Heart left ventricle (tissue), 16 donors: Measurements from ENCODE around the gene MPHOSPH6. TPM values are rescaled to one million over a fixed set of nuclear protein-coding genes. Genes with fewer than 3 reads are reported as not detected.

ENCODE experiments used
- ATAC-seq, 4 donors: fragments of 200-7000 bp; cut with Tn5 transposase; one replicate each; pipeline ENCODE4 v1.9.1; 2020 to 2022; ENCODE audit warnings: moderate library complexity in 4 of 4, mild to moderate bottlenecking in 3 of 4, moderate number of reproducible peaks in 1 of 4
- DNase-seq, 5 donors: peaks; one replicate each; pipeline ENCODE4 v3.0.0-alpha.2; 2020
- H3K27ac ChIP-seq, 12 donors: fragments of 200-600 bp; sonication (generic) in 4 of 12; one replicate each; pipeline versions ENCODE4 v1.5.0 to v1.8.0; 2016 to 2022; ENCODE audit warnings: mild to moderate bottlenecking in 2 of 12
- H3K27me3 ChIP-seq, 9 donors: fragments of 200-600 bp; sonication (generic) in 2 of 9; one replicate each; pipeline versions ENCODE4 v1.5.1 to v1.8.0; 2016 to 2022; ENCODE audit warnings: mild to moderate bottlenecking in 3 of 9
- H3K36me3 ChIP-seq, 9 donors: fragments of 200-600 bp; sonication (generic) in 2 of 9; one replicate each; pipeline versions ENCODE4 v1.5.0 to v1.8.0; 2018 to 2022; ENCODE audit warnings: mild to moderate bottlenecking in 2 of 9
- H3K4me1 ChIP-seq, 12 donors: fragments of 200-600 bp; sonication (generic) in 4 of 12; one replicate each; pipeline versions ENCODE4 v1.5.0 to v1.8.0; 2016 to 2022; ENCODE audit warnings: mild to moderate bottlenecking in 3 of 12
- H3K4me3 ChIP-seq, 12 donors: fragments of 200-600 bp; sonication (generic) in 4 of 12; one replicate each; pipeline versions ENCODE4 v1.5.0 to v1.8.0; 2017 to 2022; ENCODE audit warnings: mild to moderate bottlenecking in 9 of 12, moderate library complexity in 4 of 12
- H3K9me3 ChIP-seq, 12 donors: fragments of 200-600 bp; sonication (generic) in 4 of 12; one replicate each; pipeline versions ENCODE4 v1.5.0 to v1.8.0; 2016 to 2022; ENCODE audit warnings: mild to moderate bottlenecking in 1 of 12
- CTCF ChIP-seq, 12 donors: fragments of 200-600 bp; sonication (generic) in 4 of 12; IDR thresholded peaks; one replicate each; pipeline versions ENCODE4 v1.5.0 to v1.8.0; 2018 to 2022; ENCODE audit warnings: antibody characterized with exemption in 12 of 12, mild to moderate bottlenecking in 5 of 12
- POLR2A ChIP-seq, 2 donors: fragments of 450-650 bp; IDR thresholded peaks; one replicate each; pipeline ENCODE4 v1.6.1; 2017; ENCODE audit warnings: antibody characterized with exemption in 2 of 2, mild to moderate bottlenecking in 2 of 2, moderate library complexity in 2 of 2
- WGBS, 4 donors: extraction: QIAGEN DNeasy Blood & Tissue Kit in 2 of 4; methylation state at CpG; one replicate each; pipeline versions ENCODE4 v1.1.5 to v1.1.7; 2013 to 2018; 5-methylcytosine and 5-hydroxymethylcytosine counted together
- intact Hi-C, 10 donors: fragments of 100-400 bp; cut with DNase I; formaldehyde crosslinking; loops; one replicate each; pipeline versions ENCODE4 v1.11.1 to v1.14.2; 2022
- polyA plus RNA-seq, 2 donors: library from polyadenylated mRNA; stranded (reverse); fragments of 200-250 nt; gene quantifications; one replicate each; pipeline ENCODE4 v1.2.3, GENCODE V29; 2013
- total RNA-seq, 9 donors: library from RNA; depleted of rRNA in 2 of 9; stranded (reverse); fragments of >200 nt in 2 of 9; fragmentation: NEBNext Ultra II Directional in 3 of 9; extraction: Animal tissue kit (Norgen Biotek cat#: 25700) in 3 of 9; gene quantifications; one replicate each; pipeline versions ENCODE4 v1.1.0 to v1.2.4, GENCODE V29; 2016 to 2023
- donor health status: ischemic (EF 13 %, LVEDD 7.1; RV severe dilation, severe dysfunction).
- donor health status: healthy with polysubstance abuse.
- donor health status: DM: no; HTN: yes; CAD: no.
- donor health status: DM: no; HTN: no; CAD: no.
- donor health status: ischemic (EF 25% LVEDD 6.9; RV normal size, moderate dysfunction).
- donor health status: ischemic (EF 25% LVEDD 5.7; RV mildly dilated, moderate dysfunction).
- donor health status: healthy.
- donor health status: DM: yes; HTN: yes; CAD: no.
- donor health status: ischemic (EF 35%, LVEDD 5.7; RV mildly dilated, moderate dysfunction).
- donor health status: nonischemic (EF 11% LVEDD 7.7; RV severe dilation, severe dysfunction).
- donor health status: DM: yes; HTN: yes; CAD: no.
- donor health status: PGD.
- donor health status: ischemic (EF 29% LVEDD 5.4; RV normal size, mild dysfunction).
- donor health status: nonischemic (EF 23%, LVEDD 6.1; RV moderate dilation, normal function).

The MPHOSPH6 gene
- total and polyA plus RNA-seq, 11 donors = 6.4 to 20.5 (median 8.9) TPM

GRCh38 chr16:82176204-82176603 lies 6.2 kb upstream of the MPHOSPH6 start:
- peaks cover 0 to 20% (median 3%) of the 10 kb centered on the region in 9 donors for H3K27me3 ChIP-seq
- intact Hi-C loops = no loop called here

DNA sequence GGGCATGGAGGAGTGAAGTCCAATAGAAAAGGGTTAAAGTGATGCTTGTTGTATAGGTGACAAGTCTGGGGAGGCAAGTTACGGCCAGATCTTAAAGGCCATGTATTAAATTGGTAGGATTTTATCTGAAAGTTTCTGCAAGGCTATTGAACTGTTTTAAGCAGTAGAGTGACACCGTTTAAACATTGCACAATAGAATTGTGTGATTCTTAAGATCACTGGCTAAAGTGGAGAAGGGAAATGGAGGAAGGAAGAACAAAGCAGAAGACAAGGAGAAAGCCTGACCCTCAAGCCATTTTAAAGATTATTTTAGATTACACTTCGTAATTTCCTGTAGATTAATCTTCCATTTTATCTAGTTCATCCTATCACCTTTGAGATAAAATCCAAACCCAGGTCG lies 5.6 kb upstream of the MPHOSPH6 start:
- Histone ChIP-seq H3K4me1 (peaks cover 0 to 4% (median under 1%) of the 10 kb centered on the region in 12 donors), H3K4me3 (no peak overlapping the region), H3K36me3 (no peaks in the 10 kb centered on the region), H3K9me3 (no peaks in the 10 kb centered on the region), H3K27me3 (peaks cover 0 to 21% (median 4%) of the 10 kb centered on the region in 9 donors), H3K27ac (no peak overlapping the region)
- no peak for DNase-seq
- intact Hi-C loops = no loop called here
- no peak for TF ChIP-seq POLR2A (IDR thresholded peaks at IDR 0.05)
- no peak for TF ChIP-seq CTCF (IDR thresholded peaks at IDR 0.05)
- no peak for ATAC-seq
- WGBS, 4 donors = 67 to 76% (median 72%) methylated on average over 4 of the region's 4 CpGs

More at GRCh38 chr16:82176204-82176603, 6.2 kb upstream of the MPHOSPH6 start:
- H3K36me3 ChIP-seq = no peaks in the 10 kb centered on the region
- no peaks in the 10 kb centered on the region for H3K9me3 ChIP-seq
- H3K4me3 ChIP-seq = no peak overlapping the region
- DNase-seq (no peak), ATAC-seq (no peak)
- no peak for TF ChIP-seq CTCF (IDR thresholded peaks at IDR 0.05)
- TF ChIP-seq POLR2A (IDR thresholded peaks at IDR 0.05) = no peak
- no peaks in the 10 kb centered on the region for H3K4me1 ChIP-seq
- WGBS, 4 donors = 90 to 96% (median 95%) methylated on average over 3 of the region's 3 CpGs
- H3K27ac ChIP-seq = no peak overlapping the region

DNA sequence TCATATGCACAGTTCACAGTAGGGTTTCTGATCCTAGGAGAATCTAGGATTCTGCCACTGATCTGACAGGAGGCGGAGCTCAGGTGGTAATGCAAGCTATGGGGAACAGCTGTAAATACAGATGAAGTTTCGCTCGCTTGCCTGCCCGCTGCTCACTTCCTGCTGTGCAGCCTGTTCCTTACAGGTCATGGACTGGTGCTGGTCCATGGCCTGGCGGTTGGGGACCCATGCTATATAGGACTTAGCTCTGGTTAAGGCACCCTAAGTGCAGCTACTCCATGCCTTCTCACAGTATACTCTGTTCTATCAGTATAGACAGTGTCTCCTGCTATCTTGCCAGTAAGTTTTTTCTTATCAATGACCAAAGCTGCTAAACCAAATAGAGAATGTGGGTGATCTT lies 2.4 kb downstream of the MPHOSPH6 start:
- H3K4me1 ChIP-seq = peaks cover 0 to 19% (median 10%) of the 10 kb centered on the region in 12 donors
- peaks cover 0 to 37% (median 13%) of the 10 kb centered on the region in 9 donors for H3K36me3 ChIP-seq
- no peak overlapping the region for H3K4me3 ChIP-seq
- no peak for DNase-seq
- ATAC-seq = no peak
- TF ChIP-seq POLR2A (IDR thresholded peaks at IDR 0.05) = no peak
- TF ChIP-seq CTCF (IDR thresholded peaks at IDR 0.05) = no peak
- peaks cover 0 to 8% (median 0%) of the 10 kb centered on the region in 9 donors for H3K27me3 ChIP-seq
- no peak overlapping the region for H3K27ac ChIP-seq
- 81 to 99% (median 91%) methylated on average over 4 to 5 of the region's 5 CpGs for WGBS, 4 donors
- no peaks in the 10 kb centered on the region for H3K9me3 ChIP-seq
- intact Hi-C loops = no loop called here

GRCh38 chr16:82160226-82160625 lies 9.8 kb downstream of the MPHOSPH6 start:
- DNase-seq (no peak), ATAC-seq (no peak)
- no peaks in the 10 kb centered on the region for H3K9me3 ChIP-seq
- TF ChIP-seq CTCF (IDR thresholded peaks at IDR 0.05) (no peak), POLR2A (IDR thresholded peaks at IDR 0.05) (no peak)
- intact Hi-C loops = no loop called here
- WGBS, 4 donors = 79 to 97% (median 86%) methylated on average over 6 of the region's 6 CpGs
- peaks cover 0 to 14% (median 0%) of the 10 kb centered on the region in 12 donors for H3K4me1 ChIP-seq
- H3K36me3 ChIP-seq = peaks cover 0 to 53% (median 44%) of the 10 kb centered on the region in 9 donors
- no peaks in the 10 kb centered on the region for H3K27me3 ChIP-seq
- no peak overlapping the region for H3K4me3 ChIP-seq
- no peak overlapping the region for H3K27ac ChIP-seq
